GM21515 (cell line): ENCODE data around the gene AGGF1.
"Not testable (repeated sequence)": the region's sequence is repeated elsewhere in the genome, so short reads cannot be mapped to it uniquely, and the experiment has no call there.

Source experiments
- ATAC-seq: cut with Tn5 transposase; IDR thresholded peaks from one replicate; pipeline ENCODE4 v1.9.1; 2021; ENCODE audit not compliant: unreplicated experiment

Gene AGGF1

GRCh38 chr5:77086689-77087483 lies 56.7 kb downstream of the AGGF1 start, which contains the start of gene ZBED3:
Gene ZBED3 (minus strand): TSS chr5:77087285. CDS start chr5:77077878, 9,407 bp downstream.
- ATAC-seq, result peak; percentile 60

- no peak for ATAC-seq
These were observed 57.5 kb downstream of the AGGF1 start for GRCh38 chr5:77087484-77088261.

- no peak for ATAC-seq
These were observed 65.0 kb downstream of the AGGF1 start for GRCh38 chr5:77095189-77095588.

- no peak for ATAC-seq
These were observed 71.1 kb downstream of the AGGF1 start for GRCh38 chr5:77101298-77101697.

GRCh38 chr5:77102549-77102948 lies 72.3 kb downstream of the AGGF1 start:
- no peak for ATAC-seq

- no peak for ATAC-seq
These were observed 73.3 kb downstream of the AGGF1 start for GRCh38 chr5:77103457-77103856.

GRCh38 chr5:77104813-77105212 lies 74.6 kb downstream of the AGGF1 start:
- ATAC-seq, result no peak

GRCh38 chr5:77107035-77107434 lies 76.8 kb downstream of the AGGF1 start:
- ATAC-seq, result not testable (repeated sequence)
